NCI-H2107 treated with DMSO at 0.1 percent for 48 hours (cell line): ENCODE results near the gene CHD9.

Source experiments
- DNase-seq: peaks from one replicate; lab custom pipeline; 2025; ENCODE audit not compliant: unreplicated experiment; lab: John Stamatoyannopoulos, UW

The CHD9 gene

GRCh38 chr16:53357208-53357586, 302.4 kb downstream of the CHD9 start:
- no peak for DNase-seq

GRCh38 chr16:53357955-53358354, 303.2 kb downstream of the CHD9 start:
- DNase-seq: no peak

- DNase-seq: peak; percentile 67
Measured at GRCh38 chr16:53358884-53359283, 304.1 kb downstream of the CHD9 start.

GRCh38 chr16:53369921-53370320, 315.1 kb downstream of the CHD9 start:
- DNase-seq: no peak

GRCh38 chr16:53370827-53371226, 316.0 kb downstream of the CHD9 start:
- no peak for DNase-seq

GRCh38 chr16:53372992-53373871, 318.4 kb downstream of the CHD9 start:
- DNase-seq: no peak

- no peak for DNase-seq
Measured at GRCh38 chr16:53374800-53375199, 320.0 kb downstream of the CHD9 start.

- no peak for DNase-seq
Measured at GRCh38 chr16:53378138-53378537, 323.3 kb downstream of the CHD9 start.
